ENCODE results near the gene ZC3H18.

Gene ZC3H18

GRCh38 chr16:88661468-88661867, 91.3 kb downstream of the ZC3H18 start:
- Histone ChIP-seq H3K36me3 (ENCODE audit: control insufficient read depth, low read length) (peaks cover 66% of the 10 kb centered on the region), H3K27ac (ENCODE audit: low read depth, low read length) (peak overlapping the region; percentile 14), H4K20me1 (ENCODE audit: control insufficient read depth, insufficient read depth, low read depth, low read length) (peaks cover 10% of the 10 kb centered on the region; the same call in 1 of the 2 replicates), H3K9me2 (replicated peaks; ENCODE audit: control insufficient read depth, low read length) (no peaks in the 10 kb centered on the region), H3K79me2 (ENCODE audit: control insufficient read depth, low read length) (peaks cover 81% of the 10 kb centered on the region), H3K27me3 (ENCODE audit: control insufficient read depth, low read length) (no peaks in the 10 kb centered on the region), H3K4me2 (ENCODE audit: low read length) (peak overlapping the region; percentile 82), H3F3A (ENCODE audit: control insufficient read depth, insufficient read depth) (peaks cover 12% of the 10 kb centered on the region), H3K4me1 (ENCODE audit: control insufficient read depth, low read length) (peaks cover 40% of the 10 kb centered on the region), H3K9me3 (ENCODE audit: control insufficient read depth, insufficient read depth, low read length) (no peaks in the 10 kb centered on the region), H3K4me3 (ENCODE audit: low read length) (peak overlapping the region; percentile 92)
- no peak for TF ChIP-seq EZH2phosphoT487 (IDR thresholded peaks at IDR 0.05; ENCODE audit: borderline replicate concordance, low read length)
- TF ChIP-seq, protein P1, sequence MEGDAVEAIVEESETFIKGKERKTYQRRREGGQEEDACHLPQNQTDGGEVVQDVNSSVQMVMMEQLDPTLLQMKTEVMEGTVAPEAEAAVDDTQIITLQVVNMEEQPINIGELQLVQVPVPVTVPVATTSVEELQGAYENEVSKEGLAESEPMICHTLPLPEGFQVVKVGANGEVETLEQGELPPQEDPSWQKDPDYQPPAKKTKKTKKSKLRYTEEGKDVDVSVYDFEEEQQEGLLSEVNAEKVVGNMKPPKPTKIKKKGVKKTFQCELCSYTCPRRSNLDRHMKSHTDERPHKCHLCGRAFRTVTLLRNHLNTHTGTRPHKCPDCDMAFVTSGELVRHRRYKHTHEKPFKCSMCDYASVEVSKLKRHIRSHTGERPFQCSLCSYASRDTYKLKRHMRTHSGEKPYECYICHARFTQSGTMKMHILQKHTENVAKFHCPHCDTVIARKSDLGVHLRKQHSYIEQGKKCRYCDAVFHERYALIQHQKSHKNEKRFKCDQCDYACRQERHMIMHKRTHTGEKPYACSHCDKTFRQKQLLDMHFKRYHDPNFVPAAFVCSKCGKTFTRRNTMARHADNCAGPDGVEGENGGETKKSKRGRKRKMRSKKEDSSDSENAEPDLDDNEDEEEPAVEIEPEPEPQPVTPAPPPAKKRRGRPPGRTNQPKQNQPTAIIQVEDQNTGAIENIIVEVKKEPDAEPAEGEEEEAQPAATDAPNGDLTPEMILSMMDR (IDR thresholded peaks at IDR 0.05; ENCODE audit: low read depth, low read length, poor library complexity, severe bottlenecking), result no peak

DNA sequence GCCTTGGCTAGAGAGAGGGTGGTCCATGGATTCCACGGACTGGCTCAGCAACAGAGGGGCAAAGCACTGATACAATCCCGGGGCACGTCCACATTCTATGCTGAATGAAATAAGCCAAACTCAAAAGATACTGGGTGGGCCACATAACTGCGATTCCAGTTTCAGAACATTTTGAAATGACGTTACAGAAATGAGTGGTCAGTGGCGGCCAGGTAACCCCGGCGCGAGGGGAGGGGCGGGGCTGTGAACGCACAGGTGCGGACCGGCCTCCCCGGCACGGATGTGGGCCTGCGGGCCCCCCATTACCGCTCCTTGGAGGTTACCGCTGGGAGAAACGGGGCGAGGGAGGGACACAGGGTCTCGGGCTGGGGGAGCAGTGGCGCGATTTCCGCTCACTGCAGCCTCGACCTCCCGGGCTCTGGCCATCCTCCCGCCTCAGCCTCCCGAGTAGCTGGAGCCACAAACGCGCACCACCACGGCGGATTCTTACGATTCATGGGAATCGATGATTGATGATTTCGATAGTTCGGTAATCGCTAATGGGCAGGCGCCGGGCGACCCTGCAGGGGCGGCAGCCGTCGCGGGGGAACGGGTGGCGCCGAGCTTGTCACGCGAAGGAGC, 92.1 kb downstream of the ZC3H18 start:
- Histone ChIP-seq H3K4me2 (ENCODE audit: low read length) (peak overlapping the region; percentile 82), H3K4me3 (ENCODE audit: low read length) (peak overlapping the region; percentile 92), H3K4me1 (ENCODE audit: control insufficient read depth, low read length) (peaks cover 47% of the 10 kb centered on the region), H3K79me2 (ENCODE audit: control insufficient read depth, low read length) (peaks cover 76% of the 10 kb centered on the region), H3K27me3 (ENCODE audit: control insufficient read depth, low read length) (no peaks in the 10 kb centered on the region), H3K9me3 (ENCODE audit: control insufficient read depth, insufficient read depth, low read length) (no peaks in the 10 kb centered on the region), H3K27ac (ENCODE audit: low read depth, low read length) (peak overlapping the region; percentile 76), H3F3A (ENCODE audit: control insufficient read depth, insufficient read depth) (peaks cover 12% of the 10 kb centered on the region), H4K20me1 (ENCODE audit: control insufficient read depth, insufficient read depth, low read depth, low read length) (peaks cover 10% of the 10 kb centered on the region; the same call in 1 of the 2 replicates), H3K9me2 (replicated peaks; ENCODE audit: control insufficient read depth, low read length) (no peaks in the 10 kb centered on the region), H3K36me3 (ENCODE audit: control insufficient read depth, low read length) (peaks cover 63% of the 10 kb centered on the region)
- TF ChIP-seq, protein P1 (IDR thresholded peaks at IDR 0.05; ENCODE audit: low read depth, low read length, poor library complexity, severe bottlenecking), result no peak
- no peak for TF ChIP-seq EZH2phosphoT487 (IDR thresholded peaks at IDR 0.05; ENCODE audit: borderline replicate concordance, low read length)

- TF ChIP-seq, protein P1 (IDR thresholded peaks at IDR 0.05; ENCODE audit: low read depth, low read length, poor library complexity, severe bottlenecking), result no peak
- no peak for TF ChIP-seq EZH2phosphoT487 (IDR thresholded peaks at IDR 0.05; ENCODE audit: borderline replicate concordance, low read length)
- Histone ChIP-seq H4K20me1 (ENCODE audit: control insufficient read depth, insufficient read depth, low read depth, low read length) (peaks cover 10% of the 10 kb centered on the region; the same call in 1 of the 2 replicates), H3K9me2 (replicated peaks; ENCODE audit: control insufficient read depth, low read length) (no peaks in the 10 kb centered on the region), H3F3A (ENCODE audit: control insufficient read depth, insufficient read depth) (peaks cover 12% of the 10 kb centered on the region), H3K9me3 (ENCODE audit: control insufficient read depth, insufficient read depth, low read length) (no peaks in the 10 kb centered on the region), H3K79me2 (ENCODE audit: control insufficient read depth, low read length) (peaks cover 71% of the 10 kb centered on the region), H3K4me2 (ENCODE audit: low read length) (peak within 1 kb of the TSS; percentile 82), H3K36me3 (ENCODE audit: control insufficient read depth, low read length) (peaks cover 60% of the 10 kb centered on the region), H3K4me3 (ENCODE audit: low read length) (peak within 1 kb of the TSS; percentile 92), H3K27ac (ENCODE audit: low read depth, low read length) (peak within 1 kb of the TSS; percentile 90), H3K27me3 (ENCODE audit: control insufficient read depth, low read length) (no peaks in the 10 kb centered on the region), H3K4me1 (ENCODE audit: control insufficient read depth, low read length) (peaks cover 50% of the 10 kb centered on the region)
These were observed 92.8 kb downstream of the ZC3H18 start, which contains the start of gene MVD for GRCh38 chr16:88662843-88663606. MVD (minus strand) TSS chr16:88663091; CDS start chr16:88663080, 11 bp downstream.
